ENCODE data around the gene ATAD3A.
"Not testable (repeated sequence)": the region's sequence is repeated elsewhere in the genome, so short reads cannot be mapped to it uniquely, and the experiment has no call there.

ATAD3A gene

GRCh38 chr1:1490633-1491230 is 21.2 kb upstream of the ATAD3A start:
- no peak for DNase-seq

- DNase-seq: no peak
These were observed 20.4 kb upstream of the ATAD3A start for GRCh38 chr1:1491601-1492000.

GRCh38 chr1:1494311-1494710 is 17.7 kb upstream of the ATAD3A start:
- not testable (repeated sequence) for DNase-seq

GRCh38 chr1:1495461-1495975 is 16.4 kb upstream of the ATAD3A start:
- DNase-seq: not testable (repeated sequence)

GRCh38 chr1:1504777-1505365 is 7.1 kb upstream of the ATAD3A start:
- peak; percentile 51 for DNase-seq

- DNase-seq: not testable (repeated sequence)
These were observed 6.6 kb upstream of the ATAD3A start for GRCh38 chr1:1505366-1505798.

- not testable (repeated sequence) for DNase-seq
These were observed 6.2 kb upstream of the ATAD3A start for GRCh38 chr1:1505801-1506200.

- no peak for DNase-seq
These were observed 4.7 kb upstream of the ATAD3A start for GRCh38 chr1:1507305-1507704.

GRCh38 chr1:1508775-1509464 is 3.0 kb upstream of the ATAD3A start:
- not testable (repeated sequence) for DNase-seq

GRCh38 chr1:1509465-1509850 is 2.5 kb upstream of the ATAD3A start:
- not testable (repeated sequence) for DNase-seq

- DNase-seq: no peak
These were observed 940 bp upstream of the ATAD3A start for GRCh38 chr1:1510912-1511532.

- DNase-seq: peak; percentile 20
These were observed 463 bp downstream of the ATAD3A start for GRCh38 chr1:1512425-1512824.

- DNase-seq: peak; percentile 6
These were observed 1.7 kb downstream of the ATAD3A start for GRCh38 chr1:1513675-1514074.

- peak; percentile 3 for DNase-seq
These were observed 2.4 kb downstream of the ATAD3A start for GRCh38 chr1:1514376-1514775.

- DNase-seq: peak; percentile 8
These were observed 5.0 kb downstream of the ATAD3A start for GRCh38 chr1:1516923-1517322.

GRCh38 chr1:1517973-1518620 is 6.1 kb downstream of the ATAD3A start:
- peak; percentile 44 for DNase-seq

- peak; percentile 21 for DNase-seq
These were observed 6.7 kb downstream of the ATAD3A start for GRCh38 chr1:1518621-1519007.

- peak; percentile 18 for DNase-seq
These were observed 8.0 kb downstream of the ATAD3A start for GRCh38 chr1:1519805-1520505.

GRCh38 chr1:1521331-1521730 is 9.4 kb downstream of the ATAD3A start:
- peak; percentile 12 for DNase-seq

GRCh38 chr1:1522536-1522935 is 10.6 kb downstream of the ATAD3A start:
- peak; percentile 14 for DNase-seq

GRCh38 chr1:1523226-1523625 is 11.3 kb downstream of the ATAD3A start:
- not testable (repeated sequence) for DNase-seq

- DNase-seq: not testable (repeated sequence)
These were observed 11.7 kb downstream of the ATAD3A start for GRCh38 chr1:1523651-1524050.
